ENCODE data around the gene KDM4B. TPM values are rescaled to one million over a fixed set of nuclear protein-coding genes. Genes with fewer than 3 reads are reported as not detected.

Gene KDM4B
- total RNA-seq, 2 donors from 2014 or later: 21.0 to 44.8 TPM

DNA sequence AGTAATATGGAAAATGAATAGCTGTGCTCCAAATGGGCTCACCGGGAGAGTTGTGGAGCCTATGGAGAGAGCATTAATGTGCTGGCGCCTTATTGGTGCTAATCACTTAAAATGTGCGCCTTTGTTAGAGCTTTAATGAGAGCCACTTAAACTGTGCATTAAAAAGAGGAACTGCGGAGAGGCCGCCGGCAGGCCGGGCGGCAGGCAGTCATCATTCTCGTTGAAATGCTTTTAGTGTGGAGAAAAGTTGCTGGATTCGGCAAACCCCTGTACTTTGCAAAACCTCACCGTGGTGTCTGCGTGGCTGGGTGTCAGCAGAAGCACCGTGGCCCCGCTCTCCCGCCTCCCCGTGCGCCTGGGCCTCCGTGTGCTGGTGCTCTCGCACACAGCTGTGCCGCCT is 105.5 kb downstream of the KDM4B start:
- Mint-ChIP-seq H3K27ac (no peak overlapping the region), H3K9me3 (no peaks in the 10 kb centered on the region), H3K36me3 (no peaks in the 10 kb centered on the region)
- ATAC-seq (no peak), DNase-seq (ENCODE audit: low spot score in 2 of 2) (no peak)

DNA sequence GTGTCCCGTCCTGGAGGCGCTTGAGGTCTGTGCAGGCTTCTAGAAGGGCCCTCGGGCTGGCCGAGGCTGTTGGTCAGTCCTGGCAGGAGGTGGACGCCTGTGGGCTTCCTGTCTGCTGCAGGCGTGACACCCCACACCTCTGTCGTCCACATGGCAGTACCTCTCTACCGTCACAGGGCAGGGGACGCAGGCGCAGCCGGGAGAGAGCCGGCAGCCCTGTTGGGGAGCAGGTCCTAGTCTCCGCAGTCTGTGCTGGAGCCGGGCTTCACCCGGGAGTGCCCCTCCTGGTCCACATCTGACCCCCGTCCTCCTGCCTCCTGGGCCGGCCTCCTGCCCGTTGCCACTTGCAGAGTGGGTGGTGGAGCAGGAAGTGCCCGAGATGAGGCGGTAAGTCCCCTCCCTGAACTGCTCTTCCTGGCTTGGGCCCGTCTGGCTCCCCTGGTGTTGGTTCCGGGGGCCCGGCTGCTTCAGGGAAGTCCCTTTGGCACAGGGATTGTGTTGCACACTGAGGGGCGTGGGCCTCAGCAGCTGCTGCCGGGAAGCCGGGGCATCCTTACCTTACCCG is 106.0 kb downstream of the KDM4B start:
- DNase-seq (ENCODE audit: low spot score in 2 of 2) (no peak), ATAC-seq (no peak)
- no peaks in the 10 kb centered on the region for H3K36me3 Mint-ChIP-seq
- no peaks in the 10 kb centered on the region for H3K9me3 Mint-ChIP-seq
- H3K27ac Mint-ChIP-seq: no peak overlapping the region

DNA sequence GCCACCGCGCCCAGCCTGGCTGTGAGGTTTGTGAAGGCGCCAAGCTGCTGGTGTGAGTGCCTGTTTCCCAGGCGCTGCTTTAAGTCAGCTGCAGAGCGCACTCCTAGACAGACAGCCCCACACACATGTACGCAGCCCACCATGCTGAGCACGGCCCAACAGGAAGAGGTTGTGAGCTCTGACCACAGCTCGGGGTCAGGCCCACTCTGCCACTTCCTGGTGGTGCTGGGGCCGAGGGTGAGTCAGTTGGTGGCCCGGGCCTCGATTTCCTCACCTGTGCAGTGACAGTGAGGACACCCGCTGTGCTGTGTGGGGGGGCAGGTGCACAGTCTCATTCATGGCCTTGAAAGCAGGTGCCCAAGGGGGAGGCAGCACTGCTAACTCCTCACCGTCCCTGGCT is 106.7 kb downstream of the KDM4B start:
- no peak overlapping the region for H3K27ac Mint-ChIP-seq
- no peaks in the 10 kb centered on the region for H3K36me3 Mint-ChIP-seq
- no peak for DNase-seq (ENCODE audit: low spot score in 2 of 2)
- peak in 1 of 2 donors; percentile 64 for ATAC-seq
- no peaks in the 10 kb centered on the region for H3K9me3 Mint-ChIP-seq

DNA sequence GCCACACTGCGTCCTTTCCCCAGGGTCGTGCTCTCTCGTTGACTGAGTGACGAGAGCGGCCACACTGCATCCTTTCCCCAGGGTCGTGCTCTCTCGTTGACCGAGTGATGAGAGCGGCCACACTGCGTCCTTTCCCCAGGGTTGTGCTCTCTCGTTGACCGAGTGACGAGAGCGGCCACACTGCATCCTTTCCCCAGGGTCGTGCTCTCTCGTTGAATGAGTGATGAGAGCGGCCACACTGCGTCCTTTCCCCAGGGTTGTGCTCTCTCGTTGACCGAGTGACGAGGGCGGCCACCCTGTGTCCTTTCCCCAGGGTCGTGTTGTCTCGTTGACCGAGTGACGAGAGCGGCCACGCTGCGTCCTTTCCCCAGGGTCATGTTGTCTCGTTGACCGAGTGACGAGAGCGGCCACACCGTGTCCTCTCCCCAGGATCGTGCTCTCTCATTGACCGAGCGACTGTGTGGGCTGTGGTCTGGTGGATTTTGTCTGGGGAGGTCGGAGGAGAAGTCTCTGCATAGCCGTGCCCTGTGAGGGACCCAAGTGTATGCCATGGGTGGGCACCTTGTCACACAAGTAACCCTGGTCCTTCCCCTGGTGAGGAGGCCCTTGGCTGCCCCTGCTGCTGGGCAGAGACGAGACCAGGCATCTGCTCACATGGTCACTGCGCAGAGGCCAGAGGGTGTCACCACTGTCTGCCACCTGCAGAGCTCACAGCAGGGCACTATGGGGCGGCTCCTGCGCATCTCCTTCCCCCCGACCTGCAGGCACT is 107.7 kb downstream of the KDM4B start:
- H3K9me3 Mint-ChIP-seq: no peaks in the 10 kb centered on the region
- H3K27ac Mint-ChIP-seq: no peak overlapping the region
- DNase-seq (ENCODE audit: low spot score in 2 of 2) (no peak), ATAC-seq (no peak)
- H3K36me3 Mint-ChIP-seq: no peaks in the 10 kb centered on the region

DNA sequence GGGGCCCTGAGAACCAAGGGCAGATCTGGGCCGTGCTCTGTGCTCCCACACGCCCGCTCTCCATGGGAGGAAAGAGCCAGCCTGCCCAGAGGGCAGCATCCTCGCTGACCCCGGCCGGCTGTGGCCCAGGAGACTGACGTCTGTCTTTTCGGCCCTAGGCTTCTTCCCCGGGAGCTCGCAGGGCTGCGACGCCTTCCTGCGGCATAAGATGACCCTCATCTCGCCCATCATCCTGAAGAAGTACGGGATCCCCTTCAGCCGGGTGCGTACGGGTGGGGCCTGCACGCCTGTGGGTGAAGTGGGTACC is 108.2 kb downstream of the KDM4B start:
- Mint-ChIP-seq H3K27ac (no peak overlapping the region), H3K9me3 (no peaks in the 10 kb centered on the region), H3K36me3 (no peaks in the 10 kb centered on the region)
- ATAC-seq (no peak), DNase-seq (ENCODE audit: low spot score in 2 of 2) (no peak)

DNA sequence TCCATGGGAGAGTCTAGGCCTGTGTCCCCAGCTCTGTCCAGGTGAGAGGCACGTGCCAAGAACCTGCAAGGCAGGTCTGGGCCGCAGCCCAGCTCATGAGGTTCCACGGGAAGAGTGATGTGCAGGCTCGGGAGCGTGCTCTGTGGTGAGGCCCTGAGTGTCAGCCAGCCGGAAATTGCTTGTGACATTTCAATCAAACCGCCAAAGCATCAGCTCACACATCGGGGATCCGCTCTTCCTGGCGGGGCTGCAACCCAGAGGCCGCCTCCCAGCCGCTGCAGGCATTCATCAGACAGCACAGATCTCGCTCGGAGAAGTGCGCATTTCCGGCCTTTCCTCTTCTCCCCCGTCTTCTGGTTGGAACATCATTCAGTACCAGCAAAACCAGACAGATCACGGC is 109.3 kb downstream of the KDM4B start:
- Mint-ChIP-seq H3K9me3 (no peaks in the 10 kb centered on the region), H3K36me3 (no peaks in the 10 kb centered on the region), H3K27ac (no peak overlapping the region)
- peak in 1 of 2 donors; percentile 26 for ATAC-seq
- DNase-seq (ENCODE audit: low spot score in 2 of 2): no peak

DNA sequence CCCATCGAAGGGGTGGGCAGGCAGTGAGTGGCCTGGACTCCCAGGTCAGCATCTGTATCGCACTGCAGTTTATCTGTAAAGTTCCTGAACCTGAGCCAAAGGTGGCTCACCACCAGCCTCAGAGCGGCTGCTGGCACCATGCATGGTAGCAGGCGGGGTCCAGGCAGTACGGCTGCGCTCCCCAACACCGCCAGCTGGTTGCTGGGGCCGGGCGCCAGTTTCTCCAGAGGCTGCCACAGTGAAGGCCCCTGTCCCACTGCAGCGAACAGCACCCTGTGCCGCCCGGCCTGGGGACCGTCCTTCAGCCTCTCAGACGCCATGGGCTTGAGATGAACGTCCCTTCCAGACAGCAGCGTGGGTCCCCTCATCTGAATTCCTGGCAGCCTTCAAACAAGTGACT is 109.8 kb downstream of the KDM4B start:
- ATAC-seq: no peak
- H3K27ac Mint-ChIP-seq: no peak overlapping the region
- DNase-seq (ENCODE audit: low spot score in 2 of 2): no peak
- no peaks in the 10 kb centered on the region for H3K36me3 Mint-ChIP-seq
- no peaks in the 10 kb centered on the region for H3K9me3 Mint-ChIP-seq

DNA sequence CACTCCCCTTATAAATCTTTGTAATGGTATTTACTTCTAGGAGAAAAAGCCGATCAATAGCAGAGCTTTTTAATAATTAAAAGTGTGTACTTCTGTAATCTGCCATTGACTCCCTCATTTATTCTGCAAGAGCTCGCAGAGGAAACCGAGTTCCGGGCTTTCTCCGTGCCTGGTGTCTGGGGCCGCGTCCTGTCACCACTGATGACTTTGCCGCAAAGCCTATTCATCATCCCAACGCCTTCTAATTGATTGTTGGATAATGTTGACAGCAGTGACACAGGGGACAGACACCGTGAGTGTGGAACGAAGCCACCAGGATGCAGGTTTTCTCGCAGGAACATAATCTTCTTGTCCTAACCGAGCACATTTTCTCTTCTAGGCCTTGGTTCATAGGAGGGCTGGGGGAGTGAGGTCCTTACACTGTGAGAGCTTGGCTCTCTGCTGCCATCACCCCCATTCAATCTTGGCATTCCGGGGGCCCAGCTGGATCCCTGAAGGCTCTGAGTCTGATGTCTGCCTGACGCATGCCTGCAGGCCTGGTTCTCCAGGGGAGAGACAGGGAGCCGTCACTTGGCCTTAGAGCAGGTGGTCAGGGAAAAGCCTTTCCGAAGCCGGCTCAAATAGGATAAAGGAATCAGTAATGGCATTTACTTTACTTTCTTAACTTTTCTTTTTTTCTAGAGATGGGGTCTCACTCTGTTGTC is 110.3 kb downstream of the KDM4B start:
- ATAC-seq (no peak), DNase-seq (ENCODE audit: low spot score in 2 of 2) (no peak)
- Mint-ChIP-seq H3K27ac (no peak overlapping the region), H3K9me3 (no peaks in the 10 kb centered on the region), H3K36me3 (no peaks in the 10 kb centered on the region)

DNA sequence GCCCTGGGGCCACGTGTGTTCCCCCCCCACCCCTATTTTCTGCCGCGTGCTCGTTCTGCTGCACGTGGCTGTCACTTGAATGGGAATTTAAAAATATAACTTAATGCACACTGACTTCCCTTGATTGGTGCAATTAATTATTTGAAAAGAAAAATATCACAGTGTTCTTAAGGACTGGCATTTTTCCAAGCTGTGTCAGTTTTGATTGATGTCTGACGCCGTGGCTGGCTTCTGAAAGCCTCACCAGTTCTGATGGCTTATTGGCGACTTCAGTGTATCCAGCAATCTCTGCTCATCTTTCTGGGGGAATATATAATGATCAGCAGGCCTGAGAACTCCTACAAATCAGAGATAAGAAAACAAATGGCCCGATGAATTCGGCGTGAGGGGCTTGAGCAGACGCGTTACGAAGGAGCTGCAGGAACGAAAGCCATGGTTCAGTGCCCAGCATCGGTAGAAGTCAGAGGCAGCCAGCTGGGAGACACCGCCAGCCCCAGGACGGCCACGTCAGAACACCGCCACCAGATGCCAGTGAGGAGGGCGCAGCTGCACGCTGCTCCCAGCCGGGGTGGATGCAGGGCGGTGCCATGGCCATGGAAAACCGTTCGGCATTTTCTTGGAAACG is 111.2 kb downstream of the KDM4B start:
- ATAC-seq (no peak), DNase-seq (ENCODE audit: low spot score in 2 of 2) (no peak)
- no peaks in the 10 kb centered on the region for H3K36me3 Mint-ChIP-seq
- no peak overlapping the region for H3K27ac Mint-ChIP-seq
- no peaks in the 10 kb centered on the region for H3K9me3 Mint-ChIP-seq

DNA sequence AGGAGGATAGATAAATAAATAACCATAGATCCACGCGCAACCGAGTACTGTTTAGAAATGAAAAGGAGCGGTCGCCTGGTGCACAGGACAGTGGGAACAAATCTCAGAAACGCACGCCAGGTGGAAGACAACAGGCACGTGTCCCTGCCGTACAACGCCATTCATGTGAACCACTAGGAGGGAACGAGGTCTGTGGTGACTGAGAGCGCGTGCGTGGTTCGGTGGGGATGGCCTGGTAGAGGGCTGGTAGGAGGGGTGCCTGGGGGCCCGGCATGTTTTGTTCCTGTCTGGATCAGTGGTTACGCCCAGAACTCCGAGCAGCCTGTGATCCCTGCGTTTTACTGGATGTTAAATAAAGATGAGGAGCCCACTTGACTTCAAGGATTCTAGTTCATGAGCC is 111.9 kb downstream of the KDM4B start:
- no peak for DNase-seq (ENCODE audit: low spot score in 2 of 2)

DNA sequence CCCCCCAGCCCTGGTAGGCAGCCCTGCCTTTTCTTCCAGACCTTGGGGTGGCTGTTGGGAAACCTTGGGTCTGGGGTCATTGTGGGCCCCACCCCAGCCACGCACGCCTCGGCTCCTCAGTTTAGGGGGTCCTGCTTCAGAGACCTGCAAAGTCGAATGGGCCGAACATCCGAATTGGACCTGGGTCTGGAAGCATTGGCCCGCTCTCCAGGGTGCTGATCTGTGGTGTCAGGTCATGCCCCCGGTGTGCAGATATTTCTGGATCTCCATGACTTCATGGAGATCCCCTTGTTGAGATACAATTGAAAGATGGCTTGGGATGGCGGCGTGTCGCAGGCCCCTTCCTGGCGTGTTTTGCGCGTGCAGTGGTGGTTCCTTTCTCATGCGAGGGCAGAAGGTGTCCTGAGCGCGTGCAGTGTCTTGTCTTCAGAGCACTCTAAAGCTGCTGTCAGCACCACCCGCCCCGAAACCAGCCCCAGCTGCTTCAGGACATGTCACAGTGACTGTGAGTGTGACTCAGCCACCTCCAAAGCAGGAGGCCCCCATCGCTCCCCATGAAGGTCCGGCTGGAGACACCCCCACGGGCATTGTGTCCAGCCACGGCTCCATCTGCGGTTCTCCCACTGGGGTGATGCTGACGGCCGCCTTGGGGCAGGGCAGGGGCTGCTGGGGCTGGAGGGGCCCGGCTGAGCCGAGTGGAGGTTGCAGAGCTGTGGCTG is 112.7 kb downstream of the KDM4B start:
- Mint-ChIP-seq H3K27ac (no peak overlapping the region), H3K36me3 (no peaks in the 10 kb centered on the region), H3K9me3 (no peaks in the 10 kb centered on the region)
- DNase-seq (ENCODE audit: low spot score in 2 of 2) (no peak), ATAC-seq (no peak)

More for the DNA sequence above, 111.9 kb downstream of the KDM4B start:
- H3K9me3 Mint-ChIP-seq: no peaks in the 10 kb centered on the region
- H3K27ac Mint-ChIP-seq: no peak overlapping the region
- H3K36me3 Mint-ChIP-seq: no peaks in the 10 kb centered on the region
- ATAC-seq: no peak

DNA sequence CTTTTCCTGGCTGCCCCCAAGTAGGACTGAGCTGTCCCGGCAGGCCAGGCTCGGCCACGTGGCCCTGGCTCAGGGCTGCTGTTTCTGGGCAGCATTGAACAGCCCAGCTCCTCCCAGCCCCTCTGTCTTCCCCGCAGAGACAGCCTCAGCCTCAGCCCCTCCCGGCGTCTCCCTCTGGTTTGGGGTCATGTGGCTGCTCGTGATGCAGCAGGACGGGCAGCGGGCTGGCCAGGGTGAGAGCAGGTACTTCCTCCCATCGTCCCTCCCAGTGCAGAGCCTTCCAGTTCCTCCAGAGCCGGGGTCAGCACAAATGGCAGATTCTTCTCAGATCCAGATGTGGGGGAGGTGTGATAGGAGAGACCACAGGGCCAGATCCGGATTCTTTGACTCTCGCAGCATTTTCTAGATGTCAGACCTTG is 114.6 kb downstream of the KDM4B start:
- Mint-ChIP-seq H3K27ac (no peak overlapping the region), H3K9me3 (no peaks in the 10 kb centered on the region), H3K36me3 (no peaks in the 10 kb centered on the region)
- DNase-seq (ENCODE audit: low spot score in 2 of 2): no peak
- ATAC-seq: no peak

DNA sequence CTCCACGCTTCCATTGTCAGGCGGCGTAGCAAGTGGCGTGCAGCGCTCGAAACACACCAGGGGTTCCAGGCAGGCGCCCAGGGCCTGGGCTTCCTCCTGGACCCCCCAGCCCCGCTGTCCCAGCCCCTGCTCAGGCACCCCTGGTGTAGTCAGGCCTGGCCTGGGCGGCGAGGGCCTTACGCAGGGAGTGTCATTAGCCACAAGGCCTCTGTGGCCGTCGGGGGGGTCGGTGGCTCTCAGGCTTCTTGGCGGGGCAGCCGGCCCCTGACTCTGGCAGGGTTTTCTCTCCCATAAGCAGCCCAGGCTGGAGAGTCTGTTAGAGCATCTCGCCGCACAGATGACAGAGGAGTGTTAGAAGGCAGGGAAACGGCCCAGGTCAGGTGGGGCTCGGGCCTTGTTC is 116.7 kb downstream of the KDM4B start:
- DNase-seq (ENCODE audit: low spot score in 2 of 2) (no peak), ATAC-seq (no peak)
- Mint-ChIP-seq H3K9me3 (no peaks in the 10 kb centered on the region), H3K36me3 (no peaks in the 10 kb centered on the region), H3K27ac (no peak overlapping the region)

DNA sequence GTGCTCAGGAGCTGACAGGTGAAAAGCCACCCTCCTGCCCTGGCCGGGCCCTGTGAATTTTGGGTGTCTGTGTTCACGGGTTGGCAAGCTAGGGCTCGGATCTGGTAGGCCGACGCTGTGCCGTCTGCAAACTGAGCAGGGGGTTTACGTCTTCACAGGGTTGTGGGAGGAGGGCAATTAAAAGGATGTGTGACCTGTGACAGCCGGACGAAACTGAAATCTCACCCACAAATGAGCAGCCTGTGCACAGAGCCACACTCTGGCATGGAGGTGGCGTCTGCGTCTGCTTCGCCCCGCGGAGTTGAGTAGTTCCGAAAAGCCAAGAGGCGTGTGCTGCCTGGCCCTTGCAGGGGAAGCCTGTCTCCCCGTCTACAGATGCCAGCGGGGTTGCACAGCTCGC is 117.3 kb downstream of the KDM4B start:
- Mint-ChIP-seq H3K27ac (no peak overlapping the region), H3K36me3 (no peaks in the 10 kb centered on the region), H3K9me3 (no peaks in the 10 kb centered on the region)
- ATAC-seq: no peak
- DNase-seq (ENCODE audit: low spot score in 2 of 2): no peak

DNA sequence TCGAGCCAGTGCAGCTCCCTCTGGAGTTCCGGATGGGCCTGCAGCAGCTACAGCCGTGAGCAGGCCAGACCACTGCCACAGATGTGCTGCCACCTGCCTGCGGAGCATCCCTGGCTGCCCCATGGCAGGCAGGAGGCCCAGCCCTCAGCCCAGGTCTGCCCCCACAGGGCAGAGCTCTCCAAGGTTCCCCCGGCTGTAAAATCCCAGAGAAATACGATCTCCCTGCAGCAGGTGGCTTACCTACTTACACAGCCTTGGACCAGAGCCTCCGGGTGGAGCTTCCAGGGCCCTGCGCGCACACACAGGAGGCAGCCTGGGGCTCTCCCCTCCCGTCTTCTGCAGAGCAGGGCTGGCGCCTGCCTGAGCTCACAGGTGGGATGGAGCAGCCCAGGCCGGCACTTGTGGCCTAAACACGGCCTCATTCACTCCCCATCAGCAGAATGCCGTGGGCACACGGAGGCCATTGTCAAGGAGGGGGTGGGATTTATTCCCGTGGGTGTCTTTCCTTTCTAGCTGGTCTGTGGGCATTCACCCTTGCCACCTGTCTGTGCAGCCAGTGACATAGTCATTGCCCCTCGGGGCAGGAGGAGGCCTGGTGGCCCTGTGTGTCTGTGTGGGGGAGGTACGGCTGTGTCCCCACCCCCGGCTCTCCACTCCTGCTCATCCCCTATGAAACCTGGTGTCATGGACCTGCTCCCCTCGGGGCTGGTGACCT is 118.0 kb downstream of the KDM4B start:
- H3K9me3 Mint-ChIP-seq: no peaks in the 10 kb centered on the region
- DNase-seq (ENCODE audit: low spot score in 2 of 2) (no peak), ATAC-seq (peak in 1 of 2 donors; percentile 22)
- H3K36me3 Mint-ChIP-seq: no peaks in the 10 kb centered on the region
- H3K27ac Mint-ChIP-seq: no peak overlapping the region

DNA sequence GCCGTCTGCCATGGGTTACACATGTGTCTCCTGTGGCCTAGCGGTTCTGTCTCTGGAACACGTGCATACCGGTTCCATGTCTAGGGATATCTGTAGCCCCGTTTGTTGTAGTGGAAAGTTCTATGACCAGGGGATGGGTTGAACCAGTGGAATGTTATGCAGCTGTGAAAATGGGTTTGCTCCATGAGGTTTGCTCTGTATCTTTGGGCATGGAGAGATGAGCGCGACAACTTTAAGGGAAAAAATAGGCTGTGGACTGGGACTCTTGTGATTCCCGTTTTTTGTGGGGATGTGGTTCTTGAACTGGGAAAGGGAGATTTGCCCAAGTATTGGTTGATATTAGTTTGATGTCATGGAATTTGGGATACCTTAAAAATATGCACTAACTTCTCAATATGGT is 120.4 kb downstream of the KDM4B start:
- H3K36me3 Mint-ChIP-seq: no peaks in the 10 kb centered on the region
- no peaks in the 10 kb centered on the region for H3K9me3 Mint-ChIP-seq
- H3K27ac Mint-ChIP-seq: no peak overlapping the region
- DNase-seq (ENCODE audit: low spot score in 2 of 2) (no peak), ATAC-seq (no peak)
